Smooth muscle cell (in vitro differentiated cells): ENCODE measurements around the gene SORCS2. TPM values are rescaled to one million over a fixed set of nuclear protein-coding genes. Genes with fewer than 3 reads are reported as not detected.

Experiments
- DNase-seq: peaks from one replicate; lab custom pipeline; 2025; ENCODE audit not compliant: unreplicated experiment; lab: John Stamatoyannopoulos, UW
- H2AFZ ChIP-seq: fragments of 200-600 bp; sonication (generic); 2 replicates; pipeline ENCODE4 v1.6.0; 2016; ENCODE audit warnings: antibody characterized with exemption, low read depth, mild to moderate bottlenecking
- H3F3A ChIP-seq: fragments of 200-600 bp; sonication (generic); 2 replicates; pipeline ENCODE4 v1.6.0; 2017; ENCODE audit warnings: antibody characterized with exemption, low read depth
- H3K27ac ChIP-seq: fragments of 200-600 bp; sonication (generic); 2 replicates; pipeline ENCODE4 v1.5.1; 2016; ENCODE audit warnings: low read depth, mild to moderate bottlenecking
- H3K27me3 ChIP-seq: fragments of 200-600 bp; sonication (generic); 2 replicates; pipeline ENCODE4 v1.6.1; 2016; ENCODE audit warnings: low read depth, mild to moderate bottlenecking
- H3K36me3 ChIP-seq: fragments of 200-600 bp; sonication (generic); 2 replicates; pipeline ENCODE4 v1.5.1; 2016; ENCODE audit warnings: low read depth
- H3K4me1 ChIP-seq: fragments of 200-600 bp; sonication (generic); 2 replicates; pipeline ENCODE4 v1.5.1; 2016; ENCODE audit warnings: low read depth
- H3K4me2 ChIP-seq: fragments of 200-600 bp; sonication (generic); 2 replicates; pipeline ENCODE4 v1.6.0; 2016; ENCODE audit warnings: mild to moderate bottlenecking
- H3K4me3 ChIP-seq: fragments of 200-600 bp; sonication (generic); 2 replicates; pipeline ENCODE4 v1.5.1; 2016; ENCODE audit warnings: mild to moderate bottlenecking
- H3K79me2 ChIP-seq: fragments of 200-600 bp; sonication (generic); 2 replicates; pipeline ENCODE4 v1.6.0; 2016; ENCODE audit warnings: low read depth, mild to moderate bottlenecking
- H3K9ac ChIP-seq: fragments of 200-600 bp; sonication (generic); 2 replicates; pipeline ENCODE4 v1.6.0; 2016; ENCODE audit warnings: low read depth
- H3K9me3 ChIP-seq: fragments of 200-600 bp; sonication (generic); replicated peaks from 2 replicates; pipeline ENCODE4 v1.5.1; 2016; ENCODE audit warnings: low read depth
- H4K20me1 ChIP-seq: fragments of 200-600 bp; sonication (generic); 2 replicates; pipeline ENCODE4 v1.6.0; 2016; ENCODE audit warnings: low read depth
- WGBS: methylation state at CpG from one replicate; pipeline ENCODE4 v1.1.7; 2016; ENCODE audit warnings: low lambda C conversion rate; 5-methylcytosine and 5-hydroxymethylcytosine counted together
- polyA plus RNA-seq: library from polyadenylated mRNA; unstranded; fragments of >200 nt; fragmentation: Nextera tagmentation; extraction: Ambion mirVana; gene quantifications from 2 replicates; pipeline ENCODE4 v1.2.1, GENCODE V29; 2016
- total RNA-seq: library from RNA; depleted of rRNA; stranded (reverse); fragments of >200 nt; gene quantifications from 2 replicates; pipeline ENCODE4 v1.2.3, GENCODE V29; 2014
- TF ChIP-seq, protein P1 (sequence below): fragments of 200-600 bp; sonication (generic); IDR thresholded peaks from 2 replicates; pipeline ENCODE4 v1.5.1; 2017; ENCODE audit warnings: borderline replicate concordance, mild to moderate bottlenecking, antibody characterized with exemption; ENCODE audit not compliant: insufficient read depth, poor library complexity, severe bottlenecking

SORCS2 gene
- total and polyA plus RNA-seq, 2 experiments from 2014 or later, result 5.2 to 9.3 TPM

DNA sequence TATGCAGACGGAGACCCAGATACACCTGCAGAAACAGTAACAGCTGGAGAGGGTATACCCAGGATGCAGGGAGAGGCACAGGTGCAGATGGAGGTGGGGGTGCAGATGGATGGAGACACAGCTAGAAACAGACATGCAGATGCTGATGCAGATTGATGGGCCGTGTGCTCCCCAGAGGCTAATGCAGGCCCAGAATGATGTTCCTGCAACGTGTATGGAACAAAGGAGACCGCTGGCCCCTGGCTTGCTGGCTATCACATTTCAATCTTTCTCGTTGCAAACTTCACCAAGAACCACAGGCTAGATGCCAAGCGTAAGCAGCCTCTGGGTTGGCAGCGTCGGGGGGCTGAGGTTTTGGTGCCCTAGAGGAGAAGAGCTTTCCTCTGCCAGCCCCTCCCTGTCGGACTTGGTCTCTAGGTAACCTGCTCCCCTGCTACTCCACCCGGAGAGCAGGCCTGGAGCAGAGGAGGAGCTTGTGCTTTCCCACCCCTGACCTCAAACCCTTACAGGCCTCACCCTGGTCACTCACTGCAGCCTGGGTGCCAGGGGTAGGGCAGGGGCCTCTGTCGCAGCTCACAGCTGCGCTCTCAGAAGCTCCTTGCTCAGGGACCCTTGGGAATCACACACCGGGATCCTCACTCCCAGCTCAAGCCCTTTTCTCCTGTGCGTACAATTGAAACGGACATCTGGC, 311.4 kb downstream of the SORCS2 start:
- TF ChIP-seq, protein P1, sequence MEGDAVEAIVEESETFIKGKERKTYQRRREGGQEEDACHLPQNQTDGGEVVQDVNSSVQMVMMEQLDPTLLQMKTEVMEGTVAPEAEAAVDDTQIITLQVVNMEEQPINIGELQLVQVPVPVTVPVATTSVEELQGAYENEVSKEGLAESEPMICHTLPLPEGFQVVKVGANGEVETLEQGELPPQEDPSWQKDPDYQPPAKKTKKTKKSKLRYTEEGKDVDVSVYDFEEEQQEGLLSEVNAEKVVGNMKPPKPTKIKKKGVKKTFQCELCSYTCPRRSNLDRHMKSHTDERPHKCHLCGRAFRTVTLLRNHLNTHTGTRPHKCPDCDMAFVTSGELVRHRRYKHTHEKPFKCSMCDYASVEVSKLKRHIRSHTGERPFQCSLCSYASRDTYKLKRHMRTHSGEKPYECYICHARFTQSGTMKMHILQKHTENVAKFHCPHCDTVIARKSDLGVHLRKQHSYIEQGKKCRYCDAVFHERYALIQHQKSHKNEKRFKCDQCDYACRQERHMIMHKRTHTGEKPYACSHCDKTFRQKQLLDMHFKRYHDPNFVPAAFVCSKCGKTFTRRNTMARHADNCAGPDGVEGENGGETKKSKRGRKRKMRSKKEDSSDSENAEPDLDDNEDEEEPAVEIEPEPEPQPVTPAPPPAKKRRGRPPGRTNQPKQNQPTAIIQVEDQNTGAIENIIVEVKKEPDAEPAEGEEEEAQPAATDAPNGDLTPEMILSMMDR, result no peak
- H3K9me3 ChIP-seq, result no peaks in the 10 kb centered on the region
- H3K4me1 ChIP-seq, result no peaks in the 10 kb centered on the region
- no peak for DNase-seq
- H3K9ac ChIP-seq, result no peak overlapping the region
- H3K36me3 ChIP-seq, result no peaks in the 10 kb centered on the region
- H3K27me3 ChIP-seq, result peaks cover 6% of the 10 kb centered on the region
- H3K4me2 ChIP-seq, result no peak overlapping the region
- H3K27ac ChIP-seq, result no peak overlapping the region
- H3K79me2 ChIP-seq, result no peaks in the 10 kb centered on the region
- WGBS, result 84% methylated on average over 15 of the region's 15 CpGs
- H2AFZ ChIP-seq, result no peak overlapping the region
- no peak overlapping the region for H3K4me3 ChIP-seq
- no peaks in the 10 kb centered on the region for H3F3A ChIP-seq
- no peaks in the 10 kb centered on the region for H4K20me1 ChIP-seq

DNA sequence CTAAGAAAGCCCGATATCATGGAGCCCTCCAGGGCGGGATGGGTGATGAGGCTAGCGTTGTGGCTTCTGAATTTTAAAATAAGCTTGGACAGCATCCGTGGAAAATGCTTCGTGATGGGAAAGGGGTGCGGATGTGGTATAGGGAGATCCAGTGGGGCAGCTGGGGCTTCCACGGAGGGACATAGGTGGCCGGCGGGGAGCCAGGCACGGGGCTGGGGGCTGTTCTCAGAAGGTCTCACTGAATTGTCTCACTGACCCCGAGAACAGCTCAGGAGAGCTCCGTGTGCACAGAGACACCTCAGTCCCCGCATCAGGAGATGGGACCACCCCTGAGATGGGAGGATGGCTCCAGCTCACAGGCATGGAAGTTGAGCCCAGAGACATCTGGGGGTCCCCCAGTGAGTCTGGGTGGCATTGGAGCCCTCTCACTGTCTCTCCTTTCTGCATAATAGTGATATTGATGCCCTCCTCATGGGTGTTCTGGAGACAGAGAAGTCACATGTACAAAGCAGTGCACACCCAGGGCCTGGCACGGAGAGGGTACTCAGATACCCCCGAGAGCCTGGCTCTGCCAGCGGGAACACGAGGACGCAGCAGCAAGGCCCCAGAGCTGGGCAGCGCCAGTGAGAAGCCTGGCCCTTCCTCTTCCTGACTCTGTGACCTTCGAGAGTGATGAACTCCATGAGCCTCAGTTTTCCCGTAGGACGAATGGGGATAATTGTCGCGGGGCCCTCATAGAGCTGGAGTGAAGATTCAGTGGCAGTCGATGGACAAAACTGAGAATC, 313.0 kb downstream of the SORCS2 start:
- Histone ChIP-seq H3K79me2 (no peaks in the 10 kb centered on the region), H3K4me2 (no peak overlapping the region), H3K9ac (no peak overlapping the region), H3K27me3 (peaks cover 6% of the 10 kb centered on the region), H3K36me3 (no peaks in the 10 kb centered on the region), H3K27ac (no peak overlapping the region), H3K4me1 (no peaks in the 10 kb centered on the region), H4K20me1 (no peaks in the 10 kb centered on the region), H3F3A (no peaks in the 10 kb centered on the region), H3K9me3 (no peaks in the 10 kb centered on the region), H2AFZ (no peak overlapping the region), H3K4me3 (no peak overlapping the region)
- WGBS, result 97% methylated on average over 25 of the region's 25 CpGs
- TF ChIP-seq, protein P1, result no peak
- no peak for DNase-seq

DNA sequence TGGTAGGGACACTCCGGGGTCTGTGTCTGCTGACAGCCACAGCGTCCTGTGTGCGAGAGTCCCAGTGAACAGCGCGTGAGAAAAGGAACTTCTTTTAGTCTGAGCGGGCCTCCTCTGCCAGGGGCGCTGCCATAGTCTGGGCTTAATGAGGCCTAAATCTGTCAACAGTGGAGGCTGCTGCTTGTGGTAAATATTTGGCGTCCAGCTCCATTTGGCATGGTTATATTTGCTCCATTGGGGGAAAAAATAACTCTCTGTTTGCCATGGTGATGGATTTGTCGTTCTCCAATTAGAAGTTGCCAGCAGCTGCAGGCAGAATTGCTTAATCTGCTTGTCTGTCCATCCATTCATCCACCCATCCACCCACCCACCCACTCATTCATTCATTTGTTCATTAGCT, 313.8 kb downstream of the SORCS2 start:
- Histone ChIP-seq H3K27me3 (peaks cover 3% of the 10 kb centered on the region), H3K4me2 (no peak overlapping the region), H4K20me1 (no peaks in the 10 kb centered on the region), H3F3A (no peaks in the 10 kb centered on the region), H3K27ac (no peak overlapping the region), H3K9me3 (no peaks in the 10 kb centered on the region), H3K79me2 (no peaks in the 10 kb centered on the region), H2AFZ (no peak overlapping the region), H3K4me3 (no peak overlapping the region), H3K9ac (no peak overlapping the region), H3K4me1 (no peaks in the 10 kb centered on the region), H3K36me3 (no peaks in the 10 kb centered on the region)
- TF ChIP-seq, protein P1, result no peak
- no peak for DNase-seq
- 94% methylated on average over 9 of the region's 9 CpGs for WGBS
